Prostate gland (tissue), 2 donors: Measurements from ENCODE around the gene ZNF331.

Experiments
- POLR2A ChIP-seq: fragments of 450-650 bp; IDR thresholded peaks from one replicate; pipeline ENCODE4 v1.6.1; 2016; ENCODE audit warnings: antibody characterized with exemption, mild to moderate bottlenecking
- POLR2AphosphoS5 ChIP-seq: sonication (generic); formaldehyde crosslinking; IDR thresholded peaks from one replicate; pipeline ENCODE4 v1.6.1; 2017; ENCODE audit warnings: antibody characterized with exemption
- TF ChIP-seq, protein P1 (sequence below), 4 experiments: fragments of 200-600 bp in 2 of 4; fragments of 450-650 bp in 2 of 4; sonication (generic) in 2 of 4; IDR thresholded peaks; 1 replicate in 3 of 4; 2 replicates in 1 of 4; pipeline ENCODE4 v1.5.1; 2016 to 2019; ENCODE audit warnings: antibody characterized with exemption in 4 of 4, mild to moderate bottlenecking in 2 of 4, moderate library complexity in 2 of 4

DNA sequence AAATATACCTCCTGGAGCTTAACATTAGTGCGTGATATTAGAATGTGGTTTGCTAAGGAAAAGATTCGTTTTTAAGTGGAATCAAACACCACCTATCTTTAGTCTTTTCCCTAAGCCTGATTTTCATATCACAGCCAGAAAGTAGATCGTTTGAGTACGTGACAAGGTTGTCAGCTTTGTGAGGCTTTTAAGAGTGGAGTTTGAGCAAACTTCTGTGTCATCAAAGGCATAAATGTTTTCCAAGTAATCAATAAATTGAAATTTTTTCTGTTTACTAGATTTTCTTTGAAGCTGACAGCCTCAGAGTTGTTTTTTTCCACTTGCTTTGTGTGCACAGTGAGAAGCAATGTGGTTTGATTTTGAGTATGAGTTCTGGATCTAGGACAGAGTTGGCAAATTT, 6.5 kb upstream of the ZNF331 start:
- TF ChIP-seq, protein P1, sequence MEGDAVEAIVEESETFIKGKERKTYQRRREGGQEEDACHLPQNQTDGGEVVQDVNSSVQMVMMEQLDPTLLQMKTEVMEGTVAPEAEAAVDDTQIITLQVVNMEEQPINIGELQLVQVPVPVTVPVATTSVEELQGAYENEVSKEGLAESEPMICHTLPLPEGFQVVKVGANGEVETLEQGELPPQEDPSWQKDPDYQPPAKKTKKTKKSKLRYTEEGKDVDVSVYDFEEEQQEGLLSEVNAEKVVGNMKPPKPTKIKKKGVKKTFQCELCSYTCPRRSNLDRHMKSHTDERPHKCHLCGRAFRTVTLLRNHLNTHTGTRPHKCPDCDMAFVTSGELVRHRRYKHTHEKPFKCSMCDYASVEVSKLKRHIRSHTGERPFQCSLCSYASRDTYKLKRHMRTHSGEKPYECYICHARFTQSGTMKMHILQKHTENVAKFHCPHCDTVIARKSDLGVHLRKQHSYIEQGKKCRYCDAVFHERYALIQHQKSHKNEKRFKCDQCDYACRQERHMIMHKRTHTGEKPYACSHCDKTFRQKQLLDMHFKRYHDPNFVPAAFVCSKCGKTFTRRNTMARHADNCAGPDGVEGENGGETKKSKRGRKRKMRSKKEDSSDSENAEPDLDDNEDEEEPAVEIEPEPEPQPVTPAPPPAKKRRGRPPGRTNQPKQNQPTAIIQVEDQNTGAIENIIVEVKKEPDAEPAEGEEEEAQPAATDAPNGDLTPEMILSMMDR (IDR thresholded peaks at IDR 0.05): no peak
- TF ChIP-seq POLR2A (no peak), POLR2AphosphoS5 (no peak)
